Endothelial cell of umbilical vein (primary cell): ENCODE results near the gene MUC16. TPM values are rescaled to one million over a fixed set of nuclear protein-coding genes. Genes with fewer than 3 reads are reported as not detected.

Experiments used
- BruUV-seq: library from RNA; stranded (reverse); fragments of 400-500 nt; replicated peaks from 2 replicates; lab custom pipeline; 2021; lab: Mats Ljungman, UMichigan
- CTCF ChIA-PET: fragments of 300-600, 350-600 bp; sonication (Branson Sonifier 250); formaldehyde crosslinking; loops from one replicate; lab custom pipeline; 2021; ENCODE audit warnings: antibody characterized with exemption, inconsistent platforms; lab: Charles Lee
- POLR2A ChIA-PET: fragments of 300-600, 350-600 bp; sonication (Branson Sonifier 250); formaldehyde crosslinking; loops from one replicate; lab custom pipeline; 2021; ENCODE audit warnings: antibody characterized with exemption, inconsistent platforms; lab: Charles Lee
- DNase-seq: peaks from one replicate; pipeline ENCODE4 v3.0.0-alpha.2; 2011; ENCODE audit warnings: low read depth, low spot score
- FAIRE-seq: peaks from 2 replicates; lab custom pipeline; 2011; peaks lifted over from hg19 to GRCh38; lab: Jason Lieb, UNC
- H2AFZ ChIP-seq: 2 replicates; pipeline ENCODE4 v1.6.0; 2012; ENCODE audit warnings: low read depth, low read length, control low read depth, inconsistent platforms
- H3K27ac ChIP-seq: 2 replicates; pipeline ENCODE4 v1.5.1; 2011; ENCODE audit warnings: low read depth, mild to moderate bottlenecking, control low read depth, low read length, moderate library complexity; ENCODE audit not compliant: insufficient read depth
- H3K27me3 ChIP-seq, 2 experiments: 2 replicates each; pipeline versions ENCODE4 v1.6.0 to v1.6.1; 2011; ENCODE audit warnings: low read length in 2 of 2, mixed read lengths in 1 of 2; ENCODE audit not compliant: control insufficient read depth in 2 of 2, insufficient read depth in 2 of 2
- H3K36me3 ChIP-seq, 2 experiments: 2 replicates in 1 of 2; 3 replicates in 1 of 2; pipeline ENCODE4 v1.5.1; 2011; ENCODE audit warnings: low read length in 2 of 2, mild to moderate bottlenecking in 1 of 2, moderate library complexity in 1 of 2; ENCODE audit not compliant: control insufficient read depth in 2 of 2, insufficient read depth in 2 of 2; ENCODE audit errors: extremely low read depth in 1 of 2
- H3K4me1 ChIP-seq: 3 replicates; pipeline ENCODE4 v1.5.1; 2011; ENCODE audit warnings: mild to moderate bottlenecking, low read length; ENCODE audit not compliant: control insufficient read depth, insufficient read depth; ENCODE audit errors: extremely low read depth
- H3K4me2 ChIP-seq: 2 replicates; pipeline ENCODE4 v1.6.1; 2011; ENCODE audit warnings: low read length, control low read depth, mixed read lengths; ENCODE audit not compliant: insufficient read depth
- H3K4me3 ChIP-seq, 3 experiments: fragments of 200-600 bp in 1 of 3; sonication (generic), shearing (Covaris generic) in 1 of 3; replicated peaks in 1 of 3; 2 replicates each; pipeline ENCODE4 v1.5.1; 2011 to 2016; ENCODE audit warnings: control low read depth in 3 of 3, low read length in 3 of 3, mild to moderate bottlenecking in 2 of 3, inconsistent platforms in 1 of 3, low read depth in 1 of 3, moderate library complexity in 1 of 3; ENCODE audit not compliant: insufficient read depth in 1 of 3
- H3K79me2 ChIP-seq: 2 replicates; pipeline ENCODE4 v1.6.0; 2012; ENCODE audit warnings: low read length, inconsistent platforms; ENCODE audit not compliant: control insufficient read depth, insufficient read depth
- H3K9ac ChIP-seq: replicated peaks from 2 replicates; pipeline ENCODE3; 2011; ENCODE audit warnings: low read length, control low read depth; ENCODE audit not compliant: insufficient read depth; ENCODE audit errors: extremely low read depth
- H3K9me1 ChIP-seq: replicated peaks from 3 replicates; pipeline ENCODE4 v1.6.0; 2011; ENCODE audit warnings: mild to moderate bottlenecking, low read length; ENCODE audit not compliant: control insufficient read depth, insufficient read depth; ENCODE audit errors: extremely low read depth
- H3K9me3 ChIP-seq: replicated peaks from 2 replicates; pipeline ENCODE4 v1.5.1; 2012; ENCODE audit warnings: low read length, inconsistent platforms; ENCODE audit not compliant: control insufficient read depth, insufficient read depth
- H4K20me1 ChIP-seq: replicated peaks from 2 replicates; pipeline ENCODE3; 2011; ENCODE audit warnings: mild to moderate bottlenecking, low read length; ENCODE audit not compliant: control insufficient read depth, insufficient read depth; ENCODE audit errors: extremely low read depth
- EZH2 ChIP-seq: IDR thresholded peaks from 2 replicates; pipeline ENCODE4 v1.6.1; 2012; ENCODE audit warnings: borderline replicate concordance, low read depth, mild to moderate bottlenecking, moderate library complexity, low read length, inconsistent platforms; ENCODE audit not compliant: severe bottlenecking
- FOS ChIP-seq: IDR thresholded peaks from 2 replicates; pipeline ENCODE4 v1.6.1; 2011; ENCODE audit warnings: mild to moderate bottlenecking, low read length, moderate library complexity, borderline replicate concordance; ENCODE audit not compliant: insufficient read depth
- GATA2 ChIP-seq: IDR thresholded peaks from 2 replicates; pipeline ENCODE4 v1.7.0; 2011; ENCODE audit warnings: low read depth, mild to moderate bottlenecking, moderate library complexity, mixed read lengths, low read length; ENCODE audit not compliant: insufficient read length, insufficient read depth
- JUN ChIP-seq: IDR thresholded peaks from 2 replicates; pipeline ENCODE4 v1.6.1; 2011; ENCODE audit warnings: borderline replicate concordance, low read depth; ENCODE audit not compliant: insufficient read length, insufficient read depth
- MYC ChIP-seq: IDR thresholded peaks from one replicate; pipeline ENCODE4 v1.6.1; 2011; ENCODE audit warnings: mild to moderate bottlenecking, low read depth, low read length
- POLR2A ChIP-seq: IDR thresholded peaks from 2 replicates; pipeline ENCODE4 v1.6.1; 2012; ENCODE audit warnings: low read depth, mild to moderate bottlenecking, control low read depth, low read length
- POLR2AphosphoS5 ChIP-seq: IDR thresholded peaks from 2 replicates; pipeline ENCODE4 v1.6.1; 2012; ENCODE audit warnings: low read depth, mild to moderate bottlenecking, control low read depth, low read length, moderate library complexity; ENCODE audit not compliant: insufficient read depth
- dilution Hi-C: fragments of 300-500 bp; cut with MboI; formaldehyde crosslinking; loops from one replicate; pipeline ENCODE4 v1.15.0; 2019; ENCODE audit warnings: low sequenced_read_pairs; ENCODE audit not compliant: extremely low pct_ligation_motif_present
- intact Hi-C: fragments of 100-400 bp; cut with micrococcal nuclease; formaldehyde crosslinking; loops from one replicate; pipeline ENCODE4 v1.10.0; 2022
- polyA plus RNA-seq, 4 experiments: library from polyadenylated mRNA; depleted of rRNA in 3 of 4; stranded (reverse) in 3 of 4; unstranded in 1 of 4; fragments of >200 nt; gene quantifications; 2 replicates each; pipeline versions ENCODE4 v1.2.1 to v1.2.3, GENCODE V29; 2011 to 2012; ENCODE audit warnings: missing spikeins in 1 of 4
- total RNA-seq: library from RNA; stranded (reverse); gene quantifications from 2 replicates; pipeline ENCODE4 v1.2.3, GENCODE V29; 2021
- TF ChIP-seq, protein P1 (sequence below), 2 donors: IDR thresholded peaks; 1 replicate in 1 of 2; 2 replicates in 1 of 2; pipeline ENCODE4 v1.5.1; 2011; ENCODE audit warnings: low read length in 2 of 2, mild to moderate bottlenecking in 2 of 2, moderate library complexity in 2 of 2, control low read depth in 1 of 2, inconsistent platforms in 1 of 2, low read depth in 1 of 2; ENCODE audit not compliant: insufficient read depth in 1 of 2; ENCODE audit errors: extremely low read depth in 1 of 2
- TF ChIP-seq, protein P2 (sequence below): IDR thresholded peaks from 2 replicates; pipeline ENCODE4 v1.6.1; 2011; ENCODE audit not compliant: insufficient read depth, insufficient read length

The MUC16 gene
- total and polyA plus RNA-seq, 2 donors (not counting 3 experiments of a cell fraction or from before 2014, with no cell fraction given): not detected

DNA sequence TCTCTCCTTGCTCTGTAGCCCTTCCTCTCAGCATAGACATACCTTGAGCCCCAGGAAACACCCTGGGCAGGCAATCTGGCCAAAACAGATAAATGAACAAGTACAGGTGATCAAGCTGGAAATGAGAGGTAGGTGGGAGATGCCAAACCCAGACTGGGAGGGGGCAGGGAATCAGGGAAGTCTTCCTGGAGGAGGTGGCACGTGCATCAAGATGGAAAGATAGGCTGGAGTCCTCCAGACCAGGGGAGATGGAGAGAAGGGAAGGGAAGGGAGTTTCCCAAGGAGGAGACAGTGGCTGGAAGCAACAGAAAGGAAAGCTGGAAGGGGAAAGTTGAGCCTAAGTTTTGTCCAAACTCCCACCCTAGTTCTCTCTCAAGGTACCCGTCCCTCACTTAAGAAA is 1.7 kb upstream of the MUC16 start:
- CTCF ChIA-PET: no interaction called here
- Histone ChIP-seq H4K20me1 (no peaks in the 10 kb centered on the region), H3K79me2 (no peaks in the 10 kb centered on the region), H3K4me2 (no peak overlapping the region), H3K9me1 (no peaks in the 10 kb centered on the region), H3K27ac (no peak overlapping the region), H3K4me3 (no peak overlapping the region), H3K9ac (no peak overlapping the region), H3K36me3 (no peaks in the 10 kb centered on the region), H3K27me3 (no peaks in the 10 kb centered on the region), H3K9me3 (peaks cover 3% of the 10 kb centered on the region), H3K4me1 (no peaks in the 10 kb centered on the region), H2AFZ (no peak overlapping the region)
- no peak for TF ChIP-seq POLR2AphosphoS5
- TF ChIP-seq, protein P1, sequence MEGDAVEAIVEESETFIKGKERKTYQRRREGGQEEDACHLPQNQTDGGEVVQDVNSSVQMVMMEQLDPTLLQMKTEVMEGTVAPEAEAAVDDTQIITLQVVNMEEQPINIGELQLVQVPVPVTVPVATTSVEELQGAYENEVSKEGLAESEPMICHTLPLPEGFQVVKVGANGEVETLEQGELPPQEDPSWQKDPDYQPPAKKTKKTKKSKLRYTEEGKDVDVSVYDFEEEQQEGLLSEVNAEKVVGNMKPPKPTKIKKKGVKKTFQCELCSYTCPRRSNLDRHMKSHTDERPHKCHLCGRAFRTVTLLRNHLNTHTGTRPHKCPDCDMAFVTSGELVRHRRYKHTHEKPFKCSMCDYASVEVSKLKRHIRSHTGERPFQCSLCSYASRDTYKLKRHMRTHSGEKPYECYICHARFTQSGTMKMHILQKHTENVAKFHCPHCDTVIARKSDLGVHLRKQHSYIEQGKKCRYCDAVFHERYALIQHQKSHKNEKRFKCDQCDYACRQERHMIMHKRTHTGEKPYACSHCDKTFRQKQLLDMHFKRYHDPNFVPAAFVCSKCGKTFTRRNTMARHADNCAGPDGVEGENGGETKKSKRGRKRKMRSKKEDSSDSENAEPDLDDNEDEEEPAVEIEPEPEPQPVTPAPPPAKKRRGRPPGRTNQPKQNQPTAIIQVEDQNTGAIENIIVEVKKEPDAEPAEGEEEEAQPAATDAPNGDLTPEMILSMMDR (IDR thresholded peaks at IDR 0.05; ENCODE audit: extremely low read depth in 1 of 2, insufficient read depth in 1 of 2, low read depth in 1 of 2, low read length in 2 of 2): no peak
- no peak for TF ChIP-seq FOS
- TF ChIP-seq, protein P2, sequence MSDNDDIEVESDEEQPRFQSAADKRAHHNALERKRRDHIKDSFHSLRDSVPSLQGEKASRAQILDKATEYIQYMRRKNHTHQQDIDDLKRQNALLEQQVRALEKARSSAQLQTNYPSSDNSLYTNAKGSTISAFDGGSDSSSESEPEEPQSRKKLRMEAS: no peak
- TF ChIP-seq POLR2A: no peak
- TF ChIP-seq GATA2: no peak
- no peak for TF ChIP-seq JUN
- TF ChIP-seq EZH2: no peak
- TF ChIP-seq MYC: no peak
- FAIRE-seq (no peak), DNase-seq (no peak)
- intact Hi-C loops (no loop called here), dilution Hi-C loops (no loop called here)
- POLR2A ChIA-PET: no interaction called here
- BruUV-seq: no TSS peak
